Calu3 (cell line): ENCODE results near the gene UBR4. TPM values are rescaled to one million over a fixed set of nuclear protein-coding genes. Genes with fewer than 3 reads are reported as not detected.
A peak's percentile ranks its signal among the peaks of the same experiment; 100 is the strongest.
"Not testable (repeated sequence)": the region's sequence is repeated elsewhere in the genome, so short reads cannot be mapped to it uniquely, and the experiment has no call there.

Experiments used
- BruUV-seq: library from RNA; stranded (reverse); fragments of 400-500 nt; replicated peaks from 2 replicates; lab custom pipeline; 2021; lab: Mats Ljungman, UMichigan
- CTCF ChIA-PET: fragments of 300-600 bp; sonication (Branson Sonifier 250); formaldehyde crosslinking; loops from one replicate; lab custom pipeline; 2022; ENCODE audit warnings: antibody characterized with exemption; lab: Charles Lee
- DNase-seq: peaks from one replicate; pipeline ENCODE4 v3.0.0; 2022
- H3K27ac Mint-ChIP-seq: one replicate; pipeline ENCODE4 v1.8.0; 2022; ENCODE audit warnings: mixed read lengths; ENCODE audit not compliant: unreplicated experiment
- H3K27me3 Mint-ChIP-seq: one replicate; pipeline ENCODE4 v1.8.0; 2022; ENCODE audit warnings: mixed read lengths; ENCODE audit not compliant: unreplicated experiment
- H3K36me3 Mint-ChIP-seq: one replicate; pipeline ENCODE4 v1.8.0; 2022; ENCODE audit warnings: mild to moderate bottlenecking, moderate library complexity, mixed read lengths; ENCODE audit not compliant: insufficient read depth, unreplicated experiment
- H3K4me1 Mint-ChIP-seq: one replicate; pipeline ENCODE4 v1.8.0; 2022; ENCODE audit warnings: mild to moderate bottlenecking, low read depth, mixed read lengths; ENCODE audit not compliant: unreplicated experiment
- H3K4me3 Mint-ChIP-seq: one replicate; pipeline ENCODE4 v1.8.0; 2022; ENCODE audit warnings: mild to moderate bottlenecking, low read depth, moderate library complexity, mixed read lengths; ENCODE audit not compliant: unreplicated experiment
- H3K9me3 Mint-ChIP-seq: one replicate; pipeline ENCODE4 v1.8.0; 2022; ENCODE audit warnings: low read depth, mixed read lengths; ENCODE audit not compliant: unreplicated experiment
- CTCF ChIP-seq: fragments of 200-600 bp; IDR thresholded peaks from one replicate; pipeline ENCODE4 v1.8.0; 2022; ENCODE audit warnings: antibody characterized with exemption; ENCODE audit not compliant: unreplicated experiment
- intact Hi-C: fragments of 100-400 bp; cut with micrococcal nuclease; formaldehyde crosslinking; loops from one replicate; pipeline ENCODE4 v1.10.0; 2022; ENCODE audit not compliant: unreplicated experiment
- total RNA-seq: library from RNA; stranded (reverse); gene quantifications from 2 replicates; pipeline ENCODE4 v1.2.3, GENCODE V29; 2022

The UBR4 gene
- total RNA-seq, 1 experiment from 2014 or later, result 123 TPM

- no peaks in the 10 kb centered on the region for H3K27me3 Mint-ChIP-seq
- peak; percentile 71 for DNase-seq
- H3K4me3 Mint-ChIP-seq, result no peak overlapping the region
- BruUV-seq, result no TSS peak
- intact Hi-C loops, result no loop called here
- H3K9me3 Mint-ChIP-seq, result no peaks in the 10 kb centered on the region
- no peak overlapping the region for H3K27ac Mint-ChIP-seq
- H3K4me1 Mint-ChIP-seq, result no peaks in the 10 kb centered on the region
- H3K36me3 Mint-ChIP-seq, result peaks cover 14% of the 10 kb centered on the region
- peak; percentile 77 for TF ChIP-seq CTCF
- CTCF ChIA-PET, result interaction anchor here (0.6 to 0.8 kb wide), 3 partner anchors 55 to 327 kb away, joined by 3 to 4 read pairs (median 3); no protein-coding TSS in a partner anchor
Measured at GRCh38 chr1:19240673-19241538, 30.8 kb upstream of the UBR4 start.

GRCh38 chr1:19239876-19240275, 29.8 kb upstream of the UBR4 start:
- Mint-ChIP-seq H3K9me3 (no peaks in the 10 kb centered on the region), H3K27me3 (no peaks in the 10 kb centered on the region), H3K4me3 (no peak overlapping the region), H3K4me1 (no peaks in the 10 kb centered on the region), H3K36me3 (peaks cover 14% of the 10 kb centered on the region), H3K27ac (no peak overlapping the region)
- CTCF ChIA-PET, result no interaction called here
- no TSS peak for BruUV-seq
- DNase-seq, result no peak
- intact Hi-C loops, result no loop called here
- no peak for TF ChIP-seq CTCF

GRCh38 chr1:19234224-19234623, 24.2 kb upstream of the UBR4 start:
- Mint-ChIP-seq H3K4me1 (no peaks in the 10 kb centered on the region), H3K27ac (no peak overlapping the region), H3K9me3 (no peaks in the 10 kb centered on the region), H3K27me3 (no peaks in the 10 kb centered on the region), H3K36me3 (no peaks in the 10 kb centered on the region), H3K4me3 (no peak overlapping the region)
- DNase-seq, result no peak
- no peak for TF ChIP-seq CTCF
- CTCF ChIA-PET, result no interaction called here
- BruUV-seq, result no TSS peak
- intact Hi-C loops, result no loop called here

GRCh38 chr1:19232524-19232846, 22.4 kb upstream of the UBR4 start:
- Mint-ChIP-seq H3K9me3 (no peaks in the 10 kb centered on the region), H3K4me3 (no peak overlapping the region), H3K4me1 (no peaks in the 10 kb centered on the region), H3K27me3 (no peaks in the 10 kb centered on the region), H3K27ac (no peak overlapping the region), H3K36me3 (no peaks in the 10 kb centered on the region)
- TF ChIP-seq CTCF, result no peak
- BruUV-seq, result no TSS peak
- intact Hi-C loops, result no loop called here
- CTCF ChIA-PET, result no interaction called here
- no peak for DNase-seq

- H3K36me3 Mint-ChIP-seq, H3K4me1 Mint-ChIP-seq, BruUV-seq, H3K4me3 Mint-ChIP-seq, H3K27me3 Mint-ChIP-seq, H3K27ac Mint-ChIP-seq, CTCF ChIA-PET, H3K9me3 Mint-ChIP-seq, DNase-seq, intact Hi-C loops: not testable (repeated sequence)
Measured at GRCh38 chr1:19231736-19232523, 21.9 kb upstream of the UBR4 start.
